PC-3 (cell line): Measurements from ENCODE around the gene KCNK2. TPM values are rescaled to one million over a fixed set of nuclear protein-coding genes. Genes with fewer than 3 reads are reported as not detected.

Source experiments
- ATAC-seq: fragments of 200-7000 bp; cut with Tn5 transposase; 2 replicates; pipeline ENCODE4 v1.9.1; 2020; ENCODE audit warnings: mild to moderate bottlenecking, moderate library complexity
- BruUV-seq: library from RNA; stranded (reverse); fragments of 400-500 nt; replicated peaks from 2 replicates; lab custom pipeline; 2021; lab: Mats Ljungman, UMichigan
- CTCF ChIA-PET: fragments of 300-600 bp; sonication (Branson Sonifier 250); formaldehyde crosslinking; loops from one replicate; lab custom pipeline; 2022; ENCODE audit warnings: antibody characterized with exemption; lab: Charles Lee
- POLR2A ChIA-PET: fragments of 300-600 bp; sonication (Branson Sonifier 250); formaldehyde crosslinking; loops from one replicate; lab custom pipeline; 2022; ENCODE audit warnings: antibody characterized with exemption; ENCODE audit not compliant: unreplicated experiment; lab: Charles Lee
- DNase-seq: peaks from one replicate; pipeline ENCODE4 v3.0.0-alpha.2; 2015
- H2AFZ ChIP-seq: fragments of 300-600 bp; sonication (generic); 2 replicates; pipeline ENCODE4 v1.6.0; 2016; ENCODE audit warnings: antibody characterized with exemption, low read length
- H3F3A ChIP-seq: fragments of 300-600 bp; sonication (generic); one replicate; pipeline ENCODE4 v1.6.0; 2017; ENCODE audit warnings: antibody characterized with exemption, low read length, control low read depth, mild to moderate bottlenecking; ENCODE audit not compliant: unreplicated experiment
- H3K27ac ChIP-seq: fragments of 300-600 bp; sonication (generic); 2 replicates; pipeline ENCODE4 v1.5.1; 2016; ENCODE audit warnings: mild to moderate bottlenecking, low read length
- H3K27me3 ChIP-seq: fragments of 300-600 bp; sonication (generic); 2 replicates; pipeline ENCODE4 v1.6.1; 2016; ENCODE audit warnings: low read length, mixed read lengths
- H3K36me3 ChIP-seq: fragments of 300-600 bp; sonication (generic); 2 replicates; pipeline ENCODE4 v1.6.1; 2016; ENCODE audit warnings: low read depth, mixed run types, low read length, mixed read lengths
- H3K4me1 ChIP-seq: fragments of 300-600 bp; sonication (generic); 2 replicates; pipeline ENCODE4 v1.5.1; 2016; ENCODE audit warnings: low read length; ENCODE audit not compliant: insufficient read depth
- H3K4me2 ChIP-seq: fragments of 300-600 bp; sonication (generic); 2 replicates; pipeline ENCODE4 v1.6.0; 2016; ENCODE audit warnings: low read length
- H3K4me3 ChIP-seq: fragments of 300-600 bp; sonication (generic); 2 replicates; pipeline ENCODE4 v1.5.1; 2016; ENCODE audit warnings: mild to moderate bottlenecking, low read length, mixed read lengths
- H3K79me2 ChIP-seq: fragments of 300-600 bp; sonication (generic); 2 replicates; pipeline ENCODE4 v1.6.1; 2017; ENCODE audit warnings: low read length, mixed read lengths
- H3K9ac ChIP-seq: fragments of 300-600 bp; sonication (generic); 2 replicates; pipeline ENCODE4 v1.6.0; 2016; ENCODE audit warnings: mild to moderate bottlenecking, low read length
- H3K9me2 ChIP-seq: fragments of 300-600 bp; sonication (generic); replicated peaks from 2 replicates; pipeline ENCODE4 v1.6.1; 2016; ENCODE audit warnings: mixed run types, low read length, mixed read lengths
- H3K9me3 ChIP-seq: fragments of 300-600 bp; sonication (generic); 2 replicates; pipeline ENCODE4 v1.6.1; 2016; ENCODE audit warnings: low read length, mixed read lengths
- H4K20me1 ChIP-seq: fragments of 300-600 bp; sonication (generic); 2 replicates; pipeline ENCODE4 v1.6.1; 2016; ENCODE audit warnings: low read length, mixed read lengths
- CTCF ChIP-seq: fragments of 300-600 bp; sonication (generic); conservative IDR thresholded peaks from 2 replicates; pipeline ENCODE4 v1.5.1; 2017; ENCODE audit warnings: antibody characterized with exemption, low read depth, mild to moderate bottlenecking, low read length
- EZH2 ChIP-seq: fragments of 300-600 bp; sonication (generic); IDR thresholded peaks from one replicate; pipeline ENCODE4 v1.6.1; 2017; ENCODE audit warnings: antibody characterized with exemption, mild to moderate bottlenecking, low read length; ENCODE audit not compliant: unreplicated experiment
- EZH2phosphoT487 ChIP-seq: fragments of 300-600 bp; sonication (generic); IDR thresholded peaks from 2 replicates; pipeline ENCODE4 v1.6.1; 2018; ENCODE audit warnings: mild to moderate bottlenecking, antibody characterized with exemption, low read length, borderline replicate concordance
- intact Hi-C: fragments of 100-400 bp; cut with micrococcal nuclease; formaldehyde crosslinking; loops from 2 replicates; pipeline ENCODE4 v1.9.0; 2023
- total RNA-seq: library from RNA; depleted of rRNA; stranded (reverse); fragments of >200 nt; gene quantifications from 2 replicates; pipeline ENCODE4 v1.2.3, GENCODE V29; 2014

KCNK2 gene
- total RNA-seq, 1 experiment from 2014 or later, result not detected

DNA sequence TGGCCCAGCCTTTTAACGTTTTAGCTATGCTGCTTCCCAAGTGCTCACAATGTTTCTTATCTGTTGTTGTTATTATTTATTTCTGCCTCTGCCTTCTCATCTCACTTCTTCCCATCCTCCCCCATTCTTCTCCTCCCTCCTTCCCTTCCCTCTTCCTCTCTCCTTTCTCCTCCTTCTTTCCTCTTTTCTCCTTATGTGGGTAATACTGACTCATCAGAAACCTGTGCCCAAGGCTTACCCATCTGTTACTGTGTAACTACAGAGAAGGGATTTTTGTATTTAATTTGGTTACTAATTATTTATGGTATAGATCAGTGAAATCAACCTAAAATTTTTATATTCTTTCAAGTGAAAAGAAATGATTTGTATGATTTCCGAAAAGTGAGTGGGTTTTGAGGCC is 120.3 kb downstream of the KCNK2 start:
- Histone ChIP-seq H3K27me3 (no peaks in the 10 kb centered on the region), H3F3A (no peaks in the 10 kb centered on the region), H3K4me2 (no peak overlapping the region), H3K9me2 (peaks cover 5% of the 10 kb centered on the region; the same call in 1 of the 2 replicates), H3K9me3 (no peaks in the 10 kb centered on the region), H3K4me3 (no peak overlapping the region), H3K79me2 (no peaks in the 10 kb centered on the region), H3K27ac (no peak overlapping the region), H4K20me1 (no peaks in the 10 kb centered on the region), H3K4me1 (no peaks in the 10 kb centered on the region), H2AFZ (no peak overlapping the region), H3K9ac (no peak overlapping the region), H3K36me3 (no peaks in the 10 kb centered on the region)
- ChIA-PET POLR2A (no interaction called here), CTCF (no interaction called here)
- ATAC-seq (peak; percentile 80), DNase-seq (peak; percentile 40)
- BruUV-seq, result no TSS peak
- TF ChIP-seq EZH2 (no peak), EZH2phosphoT487 (no peak), CTCF (no peak)
- intact Hi-C loops, result no loop called here

DNA sequence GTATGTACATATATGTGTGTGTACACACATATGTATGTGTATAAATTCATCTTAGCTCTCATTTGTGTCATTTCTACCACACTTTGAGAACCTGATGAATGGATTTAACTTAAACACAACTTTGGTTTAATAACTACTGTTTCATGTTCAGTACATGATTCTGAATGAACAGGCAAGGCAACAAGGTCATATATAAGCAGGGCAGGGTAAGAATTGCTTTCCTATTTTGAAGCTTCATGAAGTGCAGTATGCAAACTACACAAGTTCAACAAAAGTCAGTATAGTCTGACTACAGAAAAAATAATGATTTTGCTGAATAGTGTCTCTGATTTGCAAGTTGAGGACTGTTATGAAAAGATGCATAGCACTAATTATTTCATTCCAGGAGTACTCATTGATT is 127.6 kb downstream of the KCNK2 start:
- TF ChIP-seq EZH2phosphoT487, result no peak
- TF ChIP-seq CTCF, result no peak
- TF ChIP-seq EZH2, result no peak
- Histone ChIP-seq H3K36me3 (no peaks in the 10 kb centered on the region), H3K27me3 (no peaks in the 10 kb centered on the region), H2AFZ (no peak overlapping the region), H3K4me2 (no peak overlapping the region), H3K9me2 (no peaks in the 10 kb centered on the region), H3K27ac (no peak overlapping the region), H3K79me2 (no peaks in the 10 kb centered on the region), H4K20me1 (no peaks in the 10 kb centered on the region), H3K4me3 (no peak overlapping the region), H3F3A (no peaks in the 10 kb centered on the region), H3K4me1 (no peaks in the 10 kb centered on the region), H3K9ac (no peak overlapping the region), H3K9me3 (no peaks in the 10 kb centered on the region)
- DNase-seq, result no peak
- no TSS peak for BruUV-seq
- ChIA-PET POLR2A (no interaction called here), CTCF (no interaction called here)
- intact Hi-C loops, result no loop called here
- ATAC-seq, result no peak

DNA sequence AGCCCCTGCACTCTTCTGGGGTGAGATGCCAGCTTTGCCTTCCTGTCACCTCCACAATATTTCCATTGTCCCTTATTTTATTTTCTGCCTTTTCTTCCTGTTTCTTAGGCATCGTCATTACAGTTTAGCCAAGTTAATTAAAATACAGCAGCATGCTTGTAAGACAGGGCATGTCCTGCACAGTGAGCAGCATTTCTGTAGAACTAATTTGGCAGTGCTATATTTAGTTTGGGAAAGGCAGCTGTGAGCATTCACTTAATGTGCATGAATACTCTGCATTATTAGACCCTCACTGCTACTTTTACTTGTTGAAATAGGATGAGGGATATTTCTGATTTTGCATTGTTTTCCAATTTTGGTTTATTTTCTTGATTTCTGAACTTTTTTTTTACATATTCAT is 133.3 kb downstream of the KCNK2 start:
- Histone ChIP-seq H3K79me2 (no peaks in the 10 kb centered on the region), H3K9me3 (no peaks in the 10 kb centered on the region), H3K4me1 (no peaks in the 10 kb centered on the region), H3K9ac (no peak overlapping the region), H3K4me3 (no peak overlapping the region), H3K27ac (no peak overlapping the region), H3F3A (no peaks in the 10 kb centered on the region), H3K4me2 (no peak overlapping the region), H4K20me1 (no peaks in the 10 kb centered on the region), H3K27me3 (no peaks in the 10 kb centered on the region), H3K9me2 (no peaks in the 10 kb centered on the region), H3K36me3 (no peaks in the 10 kb centered on the region), H2AFZ (no peak overlapping the region)
- no peak for ATAC-seq
- no peak for DNase-seq
- POLR2A ChIA-PET, result no interaction called here
- TF ChIP-seq CTCF (no peak), EZH2phosphoT487 (no peak), EZH2 (no peak)
- CTCF ChIA-PET, result no interaction called here
- no TSS peak for BruUV-seq
- intact Hi-C loops, result no loop called here
